HL-60 (cell line): ENCODE measurements around the gene PRCD.

Experiments
- GABPA ChIP-seq: IDR thresholded peaks from 2 replicates; pipeline ENCODE4 v1.6.1; 2012; ENCODE audit warnings: low read depth
- POLR2AphosphoS5 ChIP-seq: IDR thresholded peaks from 2 replicates; pipeline ENCODE4 v1.6.1; 2012; ENCODE audit warnings: low read depth
- TF ChIP-seq, protein P1 (sequence below): IDR thresholded peaks from 2 replicates; pipeline ENCODE4 v1.6.1; 2012; ENCODE audit warnings: low read depth; ENCODE audit not compliant: insufficient replicate concordance
- TF ChIP-seq, protein P2 (sequence below): IDR thresholded peaks from one replicate; pipeline ENCODE4 v1.5.1; 2011; ENCODE audit warnings: low read length, control low read depth, inconsistent platforms; ENCODE audit not compliant: insufficient read depth

DNA sequence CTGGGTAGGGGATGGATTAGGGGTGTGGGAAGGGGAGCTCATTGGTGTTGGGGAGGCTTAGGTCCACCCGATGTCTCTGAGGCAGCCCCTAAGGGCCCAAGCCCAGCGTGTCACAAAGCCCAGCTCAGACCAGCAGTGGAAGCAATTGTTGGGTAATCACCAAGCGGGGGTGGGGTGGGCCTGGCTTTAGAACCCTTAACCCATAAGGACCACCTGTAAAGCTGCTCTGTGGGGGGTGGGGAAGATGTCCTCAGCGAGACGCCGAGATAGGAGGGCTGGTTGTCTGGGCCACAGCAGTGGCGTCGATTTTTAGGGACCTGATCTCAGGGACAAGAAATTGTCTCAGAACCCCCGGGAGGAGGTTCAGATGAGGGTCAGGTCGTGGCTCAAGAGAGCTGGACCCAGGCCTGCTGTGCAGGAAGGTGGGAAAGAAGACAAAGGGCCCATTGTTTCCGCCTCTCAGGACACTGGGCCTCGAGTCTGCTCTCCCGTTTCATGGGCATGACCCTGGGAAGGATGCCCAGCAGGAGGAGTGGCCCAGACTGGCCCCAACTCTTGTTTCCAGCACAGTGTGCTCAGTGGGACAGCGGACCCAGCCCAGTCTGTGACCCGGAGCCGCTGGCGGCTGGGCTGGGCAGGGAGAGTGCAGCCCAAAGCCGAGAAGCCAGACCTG is 29.9 kb downstream of the PRCD start:
- TF ChIP-seq, protein P1, sequence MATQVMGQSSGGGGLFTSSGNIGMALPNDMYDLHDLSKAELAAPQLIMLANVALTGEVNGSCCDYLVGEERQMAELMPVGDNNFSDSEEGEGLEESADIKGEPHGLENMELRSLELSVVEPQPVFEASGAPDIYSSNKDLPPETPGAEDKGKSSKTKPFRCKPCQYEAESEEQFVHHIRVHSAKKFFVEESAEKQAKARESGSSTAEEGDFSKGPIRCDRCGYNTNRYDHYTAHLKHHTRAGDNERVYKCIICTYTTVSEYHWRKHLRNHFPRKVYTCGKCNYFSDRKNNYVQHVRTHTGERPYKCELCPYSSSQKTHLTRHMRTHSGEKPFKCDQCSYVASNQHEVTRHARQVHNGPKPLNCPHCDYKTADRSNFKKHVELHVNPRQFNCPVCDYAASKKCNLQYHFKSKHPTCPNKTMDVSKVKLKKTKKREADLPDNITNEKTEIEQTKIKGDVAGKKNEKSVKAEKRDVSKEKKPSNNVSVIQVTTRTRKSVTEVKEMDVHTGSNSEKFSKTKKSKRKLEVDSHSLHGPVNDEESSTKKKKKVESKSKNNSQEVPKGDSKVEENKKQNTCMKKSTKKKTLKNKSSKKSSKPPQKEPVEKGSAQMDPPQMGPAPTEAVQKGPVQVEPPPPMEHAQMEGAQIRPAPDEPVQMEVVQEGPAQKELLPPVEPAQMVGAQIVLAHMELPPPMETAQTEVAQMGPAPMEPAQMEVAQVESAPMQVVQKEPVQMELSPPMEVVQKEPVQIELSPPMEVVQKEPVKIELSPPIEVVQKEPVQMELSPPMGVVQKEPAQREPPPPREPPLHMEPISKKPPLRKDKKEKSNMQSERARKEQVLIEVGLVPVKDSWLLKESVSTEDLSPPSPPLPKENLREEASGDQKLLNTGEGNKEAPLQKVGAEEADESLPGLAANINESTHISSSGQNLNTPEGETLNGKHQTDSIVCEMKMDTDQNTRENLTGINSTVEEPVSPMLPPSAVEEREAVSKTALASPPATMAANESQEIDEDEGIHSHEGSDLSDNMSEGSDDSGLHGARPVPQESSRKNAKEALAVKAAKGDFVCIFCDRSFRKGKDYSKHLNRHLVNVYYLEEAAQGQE = no peak
- TF ChIP-seq, protein P2, sequence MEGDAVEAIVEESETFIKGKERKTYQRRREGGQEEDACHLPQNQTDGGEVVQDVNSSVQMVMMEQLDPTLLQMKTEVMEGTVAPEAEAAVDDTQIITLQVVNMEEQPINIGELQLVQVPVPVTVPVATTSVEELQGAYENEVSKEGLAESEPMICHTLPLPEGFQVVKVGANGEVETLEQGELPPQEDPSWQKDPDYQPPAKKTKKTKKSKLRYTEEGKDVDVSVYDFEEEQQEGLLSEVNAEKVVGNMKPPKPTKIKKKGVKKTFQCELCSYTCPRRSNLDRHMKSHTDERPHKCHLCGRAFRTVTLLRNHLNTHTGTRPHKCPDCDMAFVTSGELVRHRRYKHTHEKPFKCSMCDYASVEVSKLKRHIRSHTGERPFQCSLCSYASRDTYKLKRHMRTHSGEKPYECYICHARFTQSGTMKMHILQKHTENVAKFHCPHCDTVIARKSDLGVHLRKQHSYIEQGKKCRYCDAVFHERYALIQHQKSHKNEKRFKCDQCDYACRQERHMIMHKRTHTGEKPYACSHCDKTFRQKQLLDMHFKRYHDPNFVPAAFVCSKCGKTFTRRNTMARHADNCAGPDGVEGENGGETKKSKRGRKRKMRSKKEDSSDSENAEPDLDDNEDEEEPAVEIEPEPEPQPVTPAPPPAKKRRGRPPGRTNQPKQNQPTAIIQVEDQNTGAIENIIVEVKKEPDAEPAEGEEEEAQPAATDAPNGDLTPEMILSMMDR = no peak
- no peak for TF ChIP-seq GABPA
- no peak for TF ChIP-seq POLR2AphosphoS5
